Measurements from ENCODE around the gene SHROOM4.

GRCh38 chrX:50614460-50614859, 199.5 kb downstream of the SHROOM4 start:
- TF ChIP-seq CTCF (IDR thresholded peaks at IDR 0.05; ENCODE audit: borderline replicate concordance, extremely low read depth, low read length, poor library complexity, severe bottlenecking) (no peak), EZH2 (IDR thresholded peaks at IDR 0.05; ENCODE audit: borderline replicate concordance, low read depth, low read length, severe bottlenecking) (no peak)

All from DND-41 (cell line).